Hindlimb muscle (tissue), 1 donor: ENCODE measurements around the gene CAMKK2. TPM values are rescaled to one million over a fixed set of nuclear protein-coding genes. Genes with fewer than 3 reads are reported as not detected.
"Not testable (repeated sequence)": the region's sequence is repeated elsewhere in the genome, so short reads cannot be mapped to it uniquely, and the experiment has no call there.

Experiments used
- DNase-seq: peaks from one replicate; pipeline ENCODE4 v3.0.0-alpha.2; 2013
- polyA plus RNA-seq: library from polyadenylated mRNA; unstranded; fragments of 120-200 nt; gene quantifications from one replicate; pipeline ENCODE4 v1.2.1, GENCODE V29; 2013; ENCODE audit not compliant: insufficient read length

CAMKK2 gene
- polyA plus RNA-seq, 1 donor, result 20.7 TPM

DNA sequence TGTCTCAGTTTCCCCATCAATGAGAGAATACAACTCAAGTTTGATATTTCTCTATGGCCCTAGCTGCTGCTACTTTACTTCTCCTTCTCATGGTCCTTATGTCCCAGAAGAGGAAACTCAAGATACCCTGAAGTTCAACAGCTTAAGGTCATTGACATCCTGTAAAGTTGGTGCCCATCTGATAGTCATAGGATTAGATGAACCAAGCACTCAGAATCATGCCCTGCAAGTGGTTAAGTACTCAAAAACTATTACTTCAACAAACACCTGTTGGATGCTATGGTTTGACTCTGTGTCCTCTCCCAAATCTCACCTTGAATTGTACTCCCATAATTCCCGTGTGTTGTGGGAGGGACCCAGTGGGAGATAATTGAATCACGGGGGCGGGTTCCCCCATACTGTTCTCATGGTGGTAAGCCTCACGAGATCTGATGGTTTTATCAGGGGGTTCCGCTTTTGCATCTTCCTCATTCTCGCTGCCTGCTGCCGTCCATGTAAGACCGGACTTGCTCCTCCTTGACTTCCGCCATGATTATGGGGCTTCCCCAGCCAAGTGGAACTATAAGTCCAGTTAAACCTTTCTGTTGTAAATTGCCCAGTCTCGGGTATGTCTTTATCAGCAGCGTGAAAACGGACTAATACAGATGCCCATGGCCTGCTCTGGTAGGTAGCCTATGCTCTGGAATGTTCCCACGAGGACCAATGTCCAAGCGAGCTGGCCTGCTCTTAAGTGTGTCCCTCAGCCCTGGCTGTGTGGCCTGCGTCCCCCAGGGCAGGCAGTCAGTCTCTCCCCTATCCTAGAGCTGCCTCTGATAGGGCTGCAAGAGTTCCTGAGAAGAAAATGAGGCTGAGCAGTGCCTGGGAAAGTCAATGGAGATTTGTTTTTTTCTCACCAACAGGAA lies 18.1 kb downstream of the CAMKK2 start:
- no peak for DNase-seq

- DNase-seq, result no peak
Observed at GRCh38 chr12:121277374-121277759, 19.1 kb downstream of the CAMKK2 start.

- DNase-seq, result no peak
Observed at GRCh38 chr12:121274036-121274763, 22.3 kb downstream of the CAMKK2 start.

- no peak for DNase-seq
Observed at GRCh38 chr12:121273364-121273896, 23.1 kb downstream of the CAMKK2 start.

DNA sequence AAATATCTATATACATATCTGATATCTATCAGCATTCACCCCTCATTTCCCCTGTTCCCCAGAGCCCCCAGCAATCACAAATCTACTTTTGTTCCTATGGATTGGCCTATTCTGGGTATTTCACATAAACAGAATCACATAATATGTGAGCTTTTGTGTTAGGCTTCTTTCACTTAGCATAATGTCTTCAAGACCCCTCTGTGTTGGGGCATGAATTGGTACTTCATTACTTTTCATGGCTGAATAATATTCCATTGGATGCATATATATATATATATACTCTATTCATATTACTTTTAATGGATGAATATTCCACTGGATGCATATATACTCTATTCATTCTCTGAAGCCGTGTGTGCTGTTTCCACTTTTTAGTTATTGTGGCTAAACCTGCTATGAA lies 28.7 kb downstream of the CAMKK2 start:
- no peak for DNase-seq

GRCh38 chr12:121264951-121265515 lies 31.5 kb downstream of the CAMKK2 start:
- DNase-seq, result no peak

DNA sequence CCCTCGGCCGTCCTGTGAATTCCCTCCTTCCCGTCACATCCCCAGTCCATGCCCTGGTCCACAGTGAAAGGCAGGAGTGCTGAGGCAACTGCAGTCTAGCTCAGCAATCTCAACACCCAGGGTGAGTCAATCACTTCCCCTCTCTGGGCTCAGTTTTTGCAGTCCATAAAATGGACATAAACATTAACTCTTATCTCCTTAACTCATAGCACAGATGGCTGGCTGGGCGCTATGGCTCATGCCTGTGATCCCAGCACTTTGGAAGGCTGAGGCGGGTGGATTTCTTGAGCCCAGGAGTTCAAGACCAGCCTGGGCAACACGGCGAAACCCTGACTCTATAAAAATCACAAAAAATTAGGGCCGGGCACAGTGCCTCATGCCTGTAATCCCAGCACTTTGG lies 32.4 kb downstream of the CAMKK2 start:
- no peak for DNase-seq

DNA sequence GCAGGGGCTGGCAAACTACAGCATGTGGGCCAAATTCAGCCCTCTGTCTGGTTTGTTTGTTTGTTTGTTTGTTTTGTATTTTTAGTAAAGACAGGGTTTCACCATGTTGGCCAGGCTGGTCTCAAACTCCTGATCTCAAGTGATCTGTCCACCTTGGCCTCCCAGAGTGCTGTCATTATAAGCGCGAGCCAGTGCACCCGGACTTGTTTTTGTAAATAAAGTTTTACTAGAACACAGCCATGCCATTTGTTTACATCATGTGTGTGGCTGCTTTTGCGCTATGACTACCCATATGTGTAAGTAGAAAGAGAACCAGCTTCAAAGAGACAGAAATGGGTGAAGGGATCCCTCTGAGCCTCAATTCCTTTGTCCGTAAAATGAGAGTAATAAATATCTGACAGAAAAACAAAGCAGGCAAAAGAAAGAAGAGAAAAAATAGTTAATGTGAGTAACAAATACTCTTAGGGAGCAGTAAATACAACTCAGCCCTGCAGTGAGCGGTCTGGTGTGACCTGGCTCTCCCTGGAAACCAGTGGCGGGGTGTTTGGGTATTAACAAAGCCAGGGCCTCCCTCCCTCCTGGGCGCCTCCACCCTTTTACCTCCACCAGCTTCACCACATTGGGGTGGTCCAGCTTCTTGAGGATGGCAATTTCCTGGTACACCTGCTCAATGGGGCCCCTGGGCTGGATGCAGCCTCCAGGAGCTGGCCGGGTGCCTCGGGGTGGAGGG lies 33.1 kb downstream of the CAMKK2 start:
- DNase-seq, result no peak

- DNase-seq, result no peak
Observed at GRCh38 chr12:121261398-121261797, 35.1 kb downstream of the CAMKK2 start.

- DNase-seq, result no peak
Observed at GRCh38 chr12:121260091-121260490, 36.4 kb downstream of the CAMKK2 start.

- no peak for DNase-seq
Observed at GRCh38 chr12:121259074-121259473, 37.4 kb downstream of the CAMKK2 start.

GRCh38 chr12:121257704-121258449 lies 38.6 kb downstream of the CAMKK2 start:
- not testable (repeated sequence) for DNase-seq

DNA sequence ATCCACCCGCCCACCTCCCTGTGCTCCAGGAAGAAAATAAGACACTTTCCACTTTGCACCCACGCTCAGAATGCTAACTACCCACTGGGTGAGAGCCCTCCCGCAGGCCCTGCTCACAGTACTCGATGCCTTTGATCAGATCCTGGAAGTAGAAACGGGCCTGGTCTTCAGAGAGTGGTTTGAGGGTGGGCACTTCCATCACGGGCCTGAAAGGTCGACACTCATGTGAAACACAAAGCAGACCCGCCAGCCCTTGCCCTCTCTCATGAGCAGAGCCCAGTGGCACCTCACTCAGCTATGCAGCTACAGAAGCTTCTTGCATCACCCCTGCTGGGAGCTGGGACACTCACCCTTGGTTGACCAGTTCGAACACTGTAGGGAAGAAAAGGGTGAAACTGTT lies 41.1 kb downstream of the CAMKK2 start:
- DNase-seq, result no peak

DNA sequence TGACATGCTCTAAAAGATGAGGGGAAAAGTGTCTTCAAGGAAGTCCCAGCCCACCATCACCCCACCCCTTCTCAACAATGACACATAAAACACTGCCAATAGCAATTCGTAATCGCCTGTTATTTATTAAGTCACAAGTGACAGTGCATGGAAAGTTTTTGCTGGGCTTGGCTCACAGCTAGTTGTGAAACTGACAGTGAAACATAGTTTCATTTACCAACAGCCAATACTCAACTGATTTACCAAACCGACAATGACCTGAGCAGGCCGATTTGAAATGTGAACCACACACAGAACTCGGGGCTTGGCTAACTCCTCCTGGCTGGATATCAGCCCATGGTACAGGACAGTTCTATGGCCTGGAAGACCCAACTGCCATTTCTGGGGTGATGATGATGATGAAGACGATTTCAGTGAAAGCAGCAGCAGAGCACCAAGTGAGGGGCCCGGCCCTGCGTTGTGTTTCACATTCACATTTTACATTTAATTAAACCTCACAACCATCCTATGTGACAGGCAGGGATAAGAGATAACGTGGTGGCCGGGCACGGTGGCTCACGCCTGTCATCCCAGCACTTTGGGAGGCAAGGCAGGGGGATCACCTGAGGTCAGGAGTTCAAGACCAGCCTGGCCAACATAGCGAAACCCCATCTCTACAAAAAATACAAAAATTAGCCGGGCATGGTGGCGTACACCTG lies 42.7 kb downstream of the CAMKK2 start:
- DNase-seq, result no peak

DNA sequence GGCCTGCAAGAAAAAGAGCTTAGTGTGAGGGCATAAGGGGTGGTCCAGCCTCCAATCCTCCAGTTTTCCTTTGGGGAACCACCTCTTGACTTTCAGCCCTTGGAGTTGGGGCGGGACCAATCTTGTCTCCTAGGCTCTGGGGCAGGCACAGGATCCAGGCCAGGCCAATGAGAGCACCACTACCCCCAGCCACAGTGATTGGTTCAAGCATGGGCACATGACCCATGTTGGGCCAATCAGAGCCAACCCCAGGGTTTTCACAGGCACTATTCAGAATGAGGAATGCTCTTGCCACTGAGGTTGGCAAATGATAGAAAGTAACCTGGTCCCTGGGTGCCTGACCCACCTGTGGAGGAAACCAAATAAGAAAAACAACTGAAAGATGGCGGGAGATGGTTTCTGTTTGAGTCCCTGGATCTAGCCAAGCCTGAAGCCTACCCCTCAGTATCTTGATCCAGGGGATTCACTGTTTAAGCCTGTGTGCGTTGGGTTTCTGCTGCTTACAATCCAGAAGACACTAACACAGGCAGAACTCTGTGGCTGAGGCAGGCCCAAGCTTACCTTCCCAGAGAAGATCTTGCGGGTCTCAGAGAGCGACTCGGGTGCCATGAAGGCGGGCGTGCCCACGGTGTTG lies 43.7 kb downstream of the CAMKK2 start:
- no peak for DNase-seq

DNA sequence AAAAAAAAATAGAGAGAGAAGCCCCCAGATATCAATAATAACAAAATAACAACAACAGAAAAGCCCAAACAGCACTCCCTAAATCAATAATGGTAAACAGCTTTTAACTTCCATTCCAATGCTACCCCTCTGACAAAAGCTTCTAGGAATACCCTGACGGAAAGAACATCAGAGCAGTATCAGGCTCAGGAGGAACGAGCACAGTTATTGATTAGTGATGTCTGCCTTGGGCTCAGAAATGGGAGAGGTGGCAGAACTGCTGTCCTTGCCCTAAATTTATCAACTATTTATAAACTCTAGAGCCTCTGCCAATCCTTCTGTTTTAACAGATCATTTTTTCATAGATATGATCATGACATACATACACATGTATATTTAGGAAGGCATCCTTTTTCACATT lies 44.7 kb downstream of the CAMKK2 start:
- DNase-seq, result no peak

- DNase-seq, result no peak
Observed at GRCh38 chr12:121250359-121250758, 46.1 kb downstream of the CAMKK2 start.

- DNase-seq, result no peak
Observed at GRCh38 chr12:121248622-121249021, 47.9 kb downstream of the CAMKK2 start.

DNA sequence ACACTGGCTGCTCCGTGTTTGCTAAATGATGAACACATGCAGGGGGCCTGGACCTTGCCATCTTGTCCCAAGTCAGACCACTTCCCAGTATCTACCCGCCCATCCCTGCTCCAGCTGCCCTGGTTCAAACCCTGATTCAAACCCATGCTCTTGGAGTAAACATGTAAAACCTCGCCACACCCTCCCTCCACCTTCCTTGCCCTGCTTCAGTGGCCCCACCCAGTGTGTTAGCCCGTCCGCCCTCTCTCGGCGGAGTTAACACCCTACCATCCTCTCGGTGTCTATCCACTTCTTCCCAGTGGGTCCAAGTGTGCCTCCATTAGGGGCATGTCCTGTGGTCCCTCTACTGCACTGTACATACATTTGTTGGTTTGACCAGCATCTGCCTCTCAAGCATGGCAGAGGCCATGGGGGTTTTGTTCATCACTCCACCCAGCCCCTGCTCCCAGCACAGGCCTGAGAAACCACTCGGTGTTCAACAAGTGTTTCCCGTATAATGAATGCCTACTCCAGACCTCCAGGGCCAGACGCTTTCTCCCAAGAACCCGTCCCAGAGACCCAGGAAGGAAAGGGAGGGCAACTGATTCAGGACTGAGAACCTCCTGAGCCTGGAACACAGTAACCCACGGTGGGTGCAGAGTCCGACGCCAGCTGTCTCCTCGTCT lies 49.5 kb downstream of the CAMKK2 start:
- no peak for DNase-seq

DNA sequence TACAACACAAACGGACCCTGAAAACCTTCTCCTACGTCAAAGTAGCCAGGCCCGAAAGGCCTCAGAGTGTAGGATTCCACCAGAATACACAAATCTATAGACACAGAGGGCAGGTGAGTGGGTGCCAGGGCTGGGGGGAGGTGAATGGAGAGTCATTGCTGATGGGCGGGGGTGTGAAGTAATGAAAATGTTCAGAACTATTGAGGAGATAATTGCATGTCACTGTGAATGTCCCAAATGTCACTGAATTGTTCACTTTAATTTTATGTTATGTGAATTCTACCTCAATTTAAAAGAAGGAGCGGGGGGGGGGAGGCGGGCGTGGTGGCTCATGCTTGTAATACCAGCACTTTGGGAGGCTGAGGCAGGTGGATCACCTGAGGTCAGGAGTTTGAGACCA lies 50.6 kb downstream of the CAMKK2 start:
- DNase-seq, result no peak
